ENCODE results near the gene SPAG4. TPM values are rescaled to one million over a fixed set of nuclear protein-coding genes. Genes with fewer than 3 reads are reported as not detected.

The SPAG4 gene
- total RNA-seq, 1 experiment from 2014 or later = 3.5 TPM

DNA sequence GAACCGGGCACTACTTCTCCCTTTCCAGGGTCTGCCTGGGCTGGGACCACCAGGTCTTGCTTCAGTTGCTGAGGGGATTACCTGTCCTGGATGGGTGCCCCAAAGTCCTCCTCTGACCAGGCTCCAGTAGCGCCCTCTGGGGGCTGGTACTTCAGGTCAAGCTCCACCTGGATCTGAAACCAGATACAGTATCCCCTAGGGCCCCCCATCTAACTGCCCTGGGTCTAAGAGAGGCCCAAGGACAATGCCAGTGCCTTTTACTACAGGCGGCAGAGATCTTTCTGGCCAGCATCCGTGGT, 11.2 kb upstream of the SPAG4 start:
- Histone ChIP-seq H3K4me1 (no peaks in the 10 kb centered on the region), H3K27ac (no peak overlapping the region), H3K4me3 (no peak overlapping the region), H3K27me3 (no peaks in the 10 kb centered on the region), H3K36me3 (no peaks in the 10 kb centered on the region), H3K9me3 (replicated peaks) (no peaks in the 10 kb centered on the region)
- DNase-seq = peak; percentile 33 to 49

DNA sequence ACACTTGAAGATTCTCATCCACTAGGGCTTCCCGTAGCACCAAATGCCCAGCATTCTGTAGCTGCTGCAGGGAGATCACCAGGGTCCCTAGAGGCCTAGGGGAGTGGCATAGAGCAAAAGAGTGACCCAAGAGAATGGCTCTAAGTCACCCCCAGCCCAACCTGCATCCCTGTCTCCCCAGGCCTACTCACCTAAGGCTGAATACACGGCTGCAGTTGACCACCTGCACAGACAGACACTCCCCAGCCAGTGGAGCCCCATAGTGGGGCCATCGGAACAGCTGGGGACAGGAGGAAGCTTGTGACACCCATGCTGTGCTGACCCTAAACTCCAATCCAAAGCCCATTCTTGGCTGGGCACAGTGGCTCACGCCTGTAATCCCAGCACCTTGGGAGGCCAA, 9.5 kb upstream of the SPAG4 start:
- no peaks in the 10 kb centered on the region for H3K9me3 ChIP-seq (replicated peaks)
- no peak for DNase-seq
- H3K27ac ChIP-seq = no peak overlapping the region
- H3K4me3 ChIP-seq = no peak overlapping the region
- H3K36me3 ChIP-seq = no peaks in the 10 kb centered on the region
- no peaks in the 10 kb centered on the region for H3K4me1 ChIP-seq
- H3K27me3 ChIP-seq = no peaks in the 10 kb centered on the region; the same call in 1 of the 2 replicates

- Histone ChIP-seq H3K4me3 (no peak overlapping the region), H3K4me1 (no peaks in the 10 kb centered on the region), H3K27ac (no peak overlapping the region), H3K9me3 (replicated peaks) (no peaks in the 10 kb centered on the region), H3K36me3 (no peaks in the 10 kb centered on the region), H3K27me3 (no peaks in the 10 kb centered on the region; the same call in 1 of the 2 replicates)
- DNase-seq = no peak
Observed at GRCh38 chr20:35607003-35607735, 8.5 kb upstream of the SPAG4 start.

DNA sequence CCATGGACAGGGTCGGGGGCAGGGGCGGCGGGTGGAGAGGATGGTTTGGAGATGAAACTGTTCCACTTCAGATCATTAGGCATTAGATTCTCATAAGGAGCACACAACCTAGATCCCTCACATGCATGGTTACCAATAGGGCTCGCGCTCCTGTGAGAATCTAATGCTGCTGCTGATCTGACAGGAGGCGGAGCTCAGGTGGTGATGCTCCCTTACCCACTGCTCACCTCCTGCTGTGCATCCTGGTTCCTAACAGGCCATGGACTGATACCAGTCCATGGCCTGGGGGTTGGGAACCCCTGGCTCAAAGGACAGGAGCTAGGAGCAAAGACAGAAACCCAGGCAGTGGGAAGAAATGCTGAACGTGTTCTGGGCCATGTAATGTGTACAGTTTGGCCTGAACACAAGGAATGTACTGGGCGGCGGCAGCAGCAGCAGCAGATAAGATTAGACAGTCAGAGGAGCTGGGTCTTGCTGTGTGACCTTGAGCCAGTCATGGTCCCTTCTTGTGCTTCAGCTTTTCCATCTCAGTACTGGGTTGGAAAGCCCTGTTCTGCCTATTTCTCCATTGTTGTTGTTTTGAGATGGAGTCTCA, 4.7 kb upstream of the SPAG4 start:
- H3K27me3 ChIP-seq = no peaks in the 10 kb centered on the region; the same call in 1 of the 2 replicates
- no peak for DNase-seq
- no peaks in the 10 kb centered on the region for H3K36me3 ChIP-seq
- H3K4me3 ChIP-seq = no peak overlapping the region
- H3K9me3 ChIP-seq (replicated peaks) = no peaks in the 10 kb centered on the region
- no peaks in the 10 kb centered on the region for H3K4me1 ChIP-seq
- no peak overlapping the region for H3K27ac ChIP-seq

DNA sequence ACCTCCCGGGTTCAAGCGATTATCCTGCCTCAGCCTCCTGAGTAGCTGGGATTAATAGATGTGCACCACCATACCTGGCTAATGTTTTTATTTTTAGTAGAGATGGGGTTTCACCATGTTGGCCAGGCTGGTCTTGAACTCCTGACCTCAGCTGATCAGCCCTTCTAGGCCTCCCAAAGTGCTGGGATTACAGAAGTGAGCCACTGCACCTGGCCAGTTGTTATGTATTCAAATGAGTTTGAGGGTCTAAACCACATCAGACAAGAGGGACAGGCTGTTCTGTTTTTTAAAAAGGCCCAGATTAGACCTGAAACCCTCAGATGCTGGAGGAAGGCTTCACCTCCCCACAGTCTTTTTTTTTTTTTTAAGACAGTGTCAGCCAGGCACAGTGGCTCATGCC, 4.1 kb upstream of the SPAG4 start:
- H3K27ac ChIP-seq = no peak overlapping the region
- H3K4me1 ChIP-seq = no peaks in the 10 kb centered on the region
- no peaks in the 10 kb centered on the region for H3K9me3 ChIP-seq (replicated peaks)
- no peaks in the 10 kb centered on the region; the same call in 1 of the 2 replicates for H3K27me3 ChIP-seq
- no peak overlapping the region for H3K4me3 ChIP-seq
- H3K36me3 ChIP-seq = no peaks in the 10 kb centered on the region
- DNase-seq = no peak

- Histone ChIP-seq H3K27me3 (no peaks in the 10 kb centered on the region), H3K4me1 (peaks cover 2% of the 10 kb centered on the region; the same call in 1 of the 2 replicates), H3K9me3 (replicated peaks) (no peaks in the 10 kb centered on the region), H3K4me3 (peak overlapping the region; percentile 56), H3K27ac (peak overlapping the region; percentile 60), H3K36me3 (peaks cover 11% of the 10 kb centered on the region; the same call in 1 of the 2 replicates)
- DNase-seq = peak; percentile 91 to 93
Observed at GRCh38 chr20:35616465-35617396, 1.1 kb downstream of the SPAG4 start.

- Histone ChIP-seq H3K4me3 (peak overlapping the region; percentile 56), H3K27me3 (no peaks in the 10 kb centered on the region), H3K9me3 (replicated peaks) (no peaks in the 10 kb centered on the region), H3K4me1 (peaks cover 2% of the 10 kb centered on the region; the same call in 1 of the 2 replicates), H3K36me3 (peaks cover 16% of the 10 kb centered on the region), H3K27ac (peak overlapping the region; percentile 60)
- DNase-seq = peak; percentile 79 to 83
Observed at GRCh38 chr20:35617397-35618262, 2.0 kb downstream of the SPAG4 start.

GRCh38 chr20:35618263-35619131, 2.9 kb downstream of the SPAG4 start:
- H3K27ac ChIP-seq = no peak overlapping the region
- no peaks in the 10 kb centered on the region for H3K9me3 ChIP-seq (replicated peaks)
- H3K4me1 ChIP-seq = peaks cover 2% of the 10 kb centered on the region; the same call in 1 of the 2 replicates
- DNase-seq = peak; percentile 26 to 40
- peak overlapping the region; percentile 15 for H3K4me3 ChIP-seq
- peaks cover 16% of the 10 kb centered on the region for H3K36me3 ChIP-seq
- H3K27me3 ChIP-seq = no peaks in the 10 kb centered on the region

DNA sequence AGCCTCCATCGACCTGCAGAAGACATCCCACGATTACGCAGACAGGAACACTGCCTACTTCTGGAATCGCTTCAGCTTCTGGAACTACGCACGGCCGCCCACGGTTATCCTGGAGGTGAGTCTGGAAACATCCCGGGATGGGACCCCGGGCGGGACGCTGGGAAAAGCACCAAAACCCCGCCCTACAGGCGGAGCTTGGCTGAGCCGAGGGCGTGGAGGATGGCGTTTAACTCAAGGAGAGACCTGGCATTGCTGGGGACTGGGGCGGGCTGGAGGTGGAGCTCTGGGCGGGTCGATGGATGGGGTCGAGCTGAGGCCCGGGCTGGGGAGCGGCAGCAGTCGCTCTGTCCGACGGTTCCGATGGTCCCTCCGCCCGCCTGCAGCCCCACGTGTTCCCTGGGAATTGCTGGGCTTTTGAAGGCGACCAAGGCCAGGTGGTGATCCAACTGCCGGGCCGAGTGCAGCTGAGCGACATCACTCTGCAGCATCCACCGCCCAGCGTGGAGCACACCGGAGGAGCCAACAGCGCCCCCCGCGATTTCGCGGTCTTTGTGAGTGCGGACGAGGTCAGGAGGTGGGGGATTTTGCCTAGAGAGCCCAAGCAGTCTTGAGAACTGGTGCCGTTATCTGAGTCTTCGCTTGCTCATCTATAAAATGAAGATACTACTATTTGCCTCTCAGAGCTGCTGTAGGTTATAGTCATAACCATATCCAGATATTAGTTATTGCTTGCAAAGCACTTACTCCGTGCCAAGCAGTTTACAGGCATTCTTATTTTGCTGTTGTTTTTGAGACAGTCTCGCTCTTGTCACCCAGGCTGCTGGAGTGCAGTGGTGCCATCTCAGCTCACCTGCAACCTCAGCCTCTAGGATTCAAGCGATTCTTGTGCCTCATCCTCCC, 3.8 kb downstream of the SPAG4 start:
- DNase-seq = peak; percentile 78 to 79
- Histone ChIP-seq H3K4me1 (peaks cover 2% of the 10 kb centered on the region; the same call in 1 of the 2 replicates), H3K27ac (no peak overlapping the region), H3K27me3 (no peaks in the 10 kb centered on the region), H3K9me3 (replicated peaks) (no peaks in the 10 kb centered on the region), H3K4me3 (peak overlapping the region; percentile 51), H3K36me3 (peaks cover 21% of the 10 kb centered on the region)

DNA sequence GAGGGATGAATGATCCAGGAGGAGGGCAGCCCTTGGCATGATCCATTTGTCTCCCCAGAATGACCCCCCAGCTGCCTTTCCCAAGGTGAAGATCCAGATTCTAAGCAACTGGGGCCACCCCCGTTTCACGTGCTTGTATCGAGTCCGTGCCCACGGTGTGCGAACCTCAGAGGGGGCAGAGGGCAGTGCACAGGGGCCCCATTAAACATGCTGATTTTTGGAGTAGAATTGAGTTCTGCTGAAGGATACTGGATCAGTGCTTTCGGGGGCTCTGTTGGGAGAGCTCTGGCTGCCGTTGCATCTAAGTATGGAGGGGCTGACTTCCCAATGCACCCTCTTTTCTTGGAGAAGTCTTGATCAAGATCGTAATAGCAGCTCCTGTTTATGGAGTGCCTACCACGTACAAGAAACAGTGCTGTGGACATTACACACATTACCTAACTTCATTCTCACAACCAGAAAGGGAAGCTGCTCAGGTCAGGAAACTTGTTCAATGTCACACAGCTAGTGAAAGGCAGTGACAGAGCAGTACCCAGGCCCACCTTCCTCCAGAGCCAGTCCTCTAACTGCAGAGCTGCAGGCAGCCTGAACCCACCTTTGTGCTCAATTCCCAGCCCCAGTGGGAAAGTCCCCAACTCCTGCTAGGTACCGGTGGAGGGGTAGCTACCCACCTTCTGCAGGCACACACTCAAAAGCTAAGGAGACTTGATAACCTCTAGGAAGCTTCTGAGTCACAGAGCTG, 5.4 kb downstream of the SPAG4 start:
- Histone ChIP-seq H3K4me3 (no peak overlapping the region), H3K36me3 (peaks cover 35% of the 10 kb centered on the region), H3K27ac (no peak overlapping the region), H3K27me3 (no peaks in the 10 kb centered on the region), H3K4me1 (peaks cover 2% of the 10 kb centered on the region; the same call in 1 of the 2 replicates), H3K9me3 (replicated peaks) (no peaks in the 10 kb centered on the region)
- no peak for DNase-seq

DNA sequence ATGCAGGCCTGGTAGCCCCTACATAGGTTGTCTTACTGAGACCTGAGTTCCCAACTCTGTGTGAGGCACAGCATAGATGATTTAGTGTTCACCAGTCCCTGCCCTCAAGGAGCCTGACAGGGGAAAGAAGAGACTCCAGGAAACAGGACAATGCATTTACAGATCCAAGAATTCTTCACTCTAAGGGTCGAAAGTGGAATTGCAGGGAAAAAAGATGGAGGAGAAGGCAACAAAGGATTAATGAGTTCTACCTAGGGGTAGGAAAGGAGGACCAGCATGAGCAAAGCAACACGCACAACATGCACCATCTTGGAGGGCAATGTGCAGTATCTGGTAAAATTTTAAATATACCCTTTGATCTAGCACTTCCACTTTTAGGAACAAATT, 5.9 kb downstream of the SPAG4 start:
- Histone ChIP-seq H3K4me1 (peaks cover 2% of the 10 kb centered on the region; the same call in 1 of the 2 replicates), H3K9me3 (replicated peaks) (no peaks in the 10 kb centered on the region), H3K4me3 (no peak overlapping the region), H3K27ac (no peak overlapping the region), H3K36me3 (peaks cover 40% of the 10 kb centered on the region), H3K27me3 (no peaks in the 10 kb centered on the region)
- DNase-seq = peak in 1 of 2 experiments; percentile 25

Data from SJCRH30 (cell line).